Heart right ventricle (tissue), 16 donors: ENCODE measurements around the gene CHTOP. TPM values are rescaled to one million over a fixed set of nuclear protein-coding genes. Genes with fewer than 3 reads are reported as not detected.
A peak's percentile ranks its signal among the peaks of the same experiment; 100 is the strongest.

Source experiments
- ATAC-seq, 8 donors: fragments of 200-7000 bp; cut with Tn5 transposase; one replicate each; pipeline ENCODE4 v1.9.1; 2020; ENCODE audit warnings: mild to moderate bottlenecking in 8 of 8, moderate library complexity in 8 of 8, moderate number of reproducible peaks in 1 of 8
- DNase-seq, 2 donors: peaks; one replicate each; pipeline ENCODE4 v3.0.0-alpha.2; 2020
- H3K27ac ChIP-seq, 10 donors: fragments of 200-600 bp; sonication (generic) in 2 of 10; one replicate each; pipeline versions ENCODE4 v1.5.0 to v1.8.0; 2020 to 2022; ENCODE audit warnings: mild to moderate bottlenecking in 3 of 10
- H3K27me3 ChIP-seq, 7 donors: fragments of 200-600 bp; one replicate each; pipeline ENCODE4 v1.8.0; 2021 to 2022; ENCODE audit warnings: mild to moderate bottlenecking in 2 of 7
- H3K36me3 ChIP-seq, 9 donors: fragments of 200-600 bp; sonication (generic) in 1 of 9; one replicate each; pipeline versions ENCODE4 v1.5.0 to v1.8.0; 2020 to 2022; ENCODE audit warnings: mild to moderate bottlenecking in 2 of 9
- H3K4me1 ChIP-seq, 9 donors: fragments of 200-600 bp; sonication (generic) in 1 of 9; one replicate each; pipeline versions ENCODE4 v1.5.0 to v1.8.0; 2020 to 2022; ENCODE audit warnings: mild to moderate bottlenecking in 4 of 9
- H3K4me3 ChIP-seq, 10 donors: fragments of 200-600 bp; sonication (generic) in 2 of 10; one replicate each; pipeline versions ENCODE4 v1.5.0 to v1.8.0; 2020 to 2022; ENCODE audit warnings: mild to moderate bottlenecking in 7 of 10, moderate library complexity in 2 of 10
- H3K9me3 ChIP-seq, 11 donors: fragments of 200-600 bp in 10 of 11; sonication (generic) in 2 of 11; one replicate each; pipeline versions ENCODE4 v1.5.0 to v1.8.0; 2013 to 2022; ENCODE audit warnings: mild to moderate bottlenecking in 2 of 11, control low read depth in 1 of 11, moderate library complexity in 1 of 11
- CTCF ChIP-seq, 9 donors: fragments of 200-600 bp; sonication (generic) in 2 of 9; IDR thresholded peaks; one replicate each; pipeline versions ENCODE4 v1.5.0 to v1.8.0; 2021 to 2022; ENCODE audit warnings: antibody characterized with exemption in 9 of 9, mild to moderate bottlenecking in 5 of 9, moderate library complexity in 1 of 9
- WGBS, 2 donors: extraction: QIAGEN DNeasy Blood & Tissue Kit; methylation state at CpG; one replicate each; pipeline ENCODE4 v1.1.7; 2013; ENCODE audit warnings: inconsistent platforms in 1 of 2; 5-methylcytosine and 5-hydroxymethylcytosine counted together
- intact Hi-C, 10 donors: fragments of 100-400 bp; cut with DNase I; formaldehyde crosslinking; loops; one replicate each; pipeline versions ENCODE4 v1.11.1 to v1.14.2; 2022
- polyA plus RNA-seq, 2 donors: library from polyadenylated mRNA; stranded (reverse); fragments of 200-250 nt; gene quantifications; one replicate each; pipeline ENCODE4 v1.2.3, GENCODE V29; 2013
- total RNA-seq, 10 donors: library from RNA; stranded (reverse); fragmentation: NEBNext Ultra II Directional in 3 of 10; extraction: Animal tissue kit (Norgen Biotek cat#: 25700) in 3 of 10; gene quantifications; one replicate each; pipeline versions ENCODE4 v1.2.1 to v1.2.4, GENCODE V29; 2021 to 2023
- donor health status: Arrhythmogenic right ventricular cardiomyopathy.
- donor health status: ischemic (EF 13 %, LVEDD 7.1; RV severe dilation, severe dysfunction).
- donor health status: healthy with polysubstance abuse.
- donor health status: DM: no; HTN: yes; CAD: no.
- donor health status: DM: no; HTN: no; CAD: no.
- donor health status: ischemic (EF 25% LVEDD 6.9; RV normal size, moderate dysfunction).
- donor health status: ischemic (EF 25% LVEDD 5.7; RV mildly dilated, moderate dysfunction).
- donor health status: healthy.
- donor health status: DM: yes; HTN: yes; CAD: no.
- donor health status: Ischemic cardiomyopathy.
- donor health status: ischemic (EF 35%, LVEDD 5.7; RV mildly dilated, moderate dysfunction).
- donor health status: nonischemic (EF 11% LVEDD 7.7; RV severe dilation, severe dysfunction).
- donor health status: DM: yes; HTN: yes; CAD: no.
- donor health status: PGD.
- donor health status: ischemic (EF 29% LVEDD 5.4; RV normal size, mild dysfunction).
- donor health status: nonischemic (EF 23%, LVEDD 6.1; RV moderate dilation, normal function).

CHTOP gene
- total and polyA plus RNA-seq, 12 donors, result 61.6 to 95.5 (median 77.7) TPM

- no peak for TF ChIP-seq CTCF (IDR thresholded peaks at IDR 0.05)
- H3K27me3 ChIP-seq, result no peaks in the 10 kb centered on the region
Measured at GRCh38 chr1:153649137-153649862, 15.4 kb downstream of the CHTOP start.

GRCh38 chr1:153649863-153650235 lies 16.0 kb downstream of the CHTOP start:
- WGBS, 2 donors, result 80 to 83% methylated on average over 2 of the region's 2 CpGs
- Histone ChIP-seq H3K27me3 (no peaks in the 10 kb centered on the region), H3K4me1 (peaks cover 2 to 42% (median 19%) of the 10 kb centered on the region in 9 donors), H3K27ac (peak overlapping the region in 2 of 10 donors; percentile 20 to 23), H3K9me3 (no peaks in the 10 kb centered on the region), H3K36me3 (peaks cover 0 to 26% (median 14%) of the 10 kb centered on the region in 9 donors), H3K4me3 (no peak overlapping the region)
- intact Hi-C loops, result loop anchor here in 1 of 10 donors (10.0 kb wide), 1 partner anchor 75 kb away; no protein-coding TSS in a partner anchor
- no peak for TF ChIP-seq CTCF (IDR thresholded peaks at IDR 0.05)
- ATAC-seq, result peak in 7 of 8 donors; percentile 54 to 83 (median 80)
- peak; percentile 59 to 66 for DNase-seq

More at GRCh38 chr1:153649137-153649862, 15.4 kb downstream of the CHTOP start:
- 56% methylated on average over 3 of the region's 3 CpGs for WGBS, 2 donors
- Histone ChIP-seq H3K4me3 (no peak overlapping the region), H3K4me1 (peaks cover 2 to 46% (median 23%) of the 10 kb centered on the region in 9 donors), H3K9me3 (no peaks in the 10 kb centered on the region), H3K36me3 (peaks cover 0 to 32% (median 16%) of the 10 kb centered on the region in 9 donors), H3K27ac (peak overlapping the region in 4 of 10 donors; percentile 7 to 23 (median 21))
- intact Hi-C loops, result no loop called here
- ATAC-seq, result peak in 3 of 8 donors; percentile 6 to 21 (median 7)
- no peak for DNase-seq

DNA sequence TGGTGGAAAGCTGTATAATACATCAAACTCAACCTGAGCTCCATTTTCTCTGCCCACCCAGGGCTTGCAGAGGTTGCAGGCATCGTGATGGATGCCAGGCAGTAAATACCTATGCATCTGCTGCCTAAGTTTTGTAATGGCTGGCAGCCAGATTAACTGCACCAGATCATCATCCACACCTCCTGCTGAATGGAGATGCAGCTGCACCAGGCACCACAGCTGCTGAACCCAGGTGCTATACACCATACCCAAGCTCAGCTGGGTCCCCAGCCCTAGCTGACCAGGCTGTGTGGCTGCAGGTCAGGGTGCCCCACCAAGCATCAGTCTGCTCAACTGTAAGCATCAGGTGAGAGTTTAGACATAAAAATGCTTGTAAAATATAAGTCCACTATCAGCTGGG lies 17.9 kb downstream of the CHTOP start:
- no peak for DNase-seq
- WGBS, 2 donors, result 81 to 85% methylated on average over 1 of the region's 1 CpG

More for the DNA sequence above, 17.9 kb downstream of the CHTOP start:
- ATAC-seq, result no peak
- TF ChIP-seq CTCF (IDR thresholded peaks at IDR 0.05), result no peak
- Histone ChIP-seq H3K36me3 (peaks cover 0 to 7% (median 0%) of the 10 kb centered on the region in 9 donors), H3K27me3 (no peaks in the 10 kb centered on the region), H3K27ac (no peak overlapping the region), H3K4me1 (peaks cover 2 to 38% (median 19%) of the 10 kb centered on the region in 9 donors), H3K9me3 (no peaks in the 10 kb centered on the region), H3K4me3 (no peak overlapping the region)
- intact Hi-C loops, result loop anchor here in 1 of 10 donors (10.0 kb wide), 1 partner anchor 77 kb away; no protein-coding TSS in a partner anchor
